Measurements from ENCODE around the gene DNM3.
"Not testable (repeated sequence)": the region's sequence is repeated elsewhere in the genome, so short reads cannot be mapped to it uniquely, and the experiment has no call there.

Gene DNM3

GRCh38 chr1:171841050-171841910, at the start of gene DNM3:
TSS of gene DNM3 (plus strand) at chr1:171841498. CDS start at chr1:171841657, 159 bp downstream.
- FAIRE-seq, result no peak

GRCh38 chr1:171792656-171793369, 48.5 kb upstream of the DNM3 start:
- FAIRE-seq, result no peak

GRCh38 chr1:171793636-171794035, 47.7 kb upstream of the DNM3 start:
- FAIRE-seq, result no peak

GRCh38 chr1:171794085-171794484, 47.2 kb upstream of the DNM3 start:
- no peak for FAIRE-seq

GRCh38 chr1:171796592-171796991, 44.7 kb upstream of the DNM3 start:
- FAIRE-seq, result no peak

- no peak for FAIRE-seq
Observed at GRCh38 chr1:171798311-171798710, 43.0 kb upstream of the DNM3 start.

- no peak for FAIRE-seq
Observed at GRCh38 chr1:171798765-171799164, 42.5 kb upstream of the DNM3 start.

GRCh38 chr1:171799166-171799565, 42.1 kb upstream of the DNM3 start:
- FAIRE-seq, result no peak

- not testable (repeated sequence) for FAIRE-seq
Observed at GRCh38 chr1:171799698-171800097, 41.6 kb upstream of the DNM3 start.

- FAIRE-seq, result no peak
Observed at GRCh38 chr1:171800342-171800741, 41.0 kb upstream of the DNM3 start.

GRCh38 chr1:171800851-171801250, 40.4 kb upstream of the DNM3 start:
- FAIRE-seq, result no peak

- peak; percentile 9 for FAIRE-seq
Observed at GRCh38 chr1:171801487-171801891, 39.8 kb upstream of the DNM3 start.

- no peak for FAIRE-seq
Observed at GRCh38 chr1:171802207-171802606, 39.1 kb upstream of the DNM3 start.

- no peak for FAIRE-seq
Observed at GRCh38 chr1:171803045-171803444, 38.3 kb upstream of the DNM3 start.

GRCh38 chr1:171803461-171804022, 37.8 kb upstream of the DNM3 start:
- no peak for FAIRE-seq

GRCh38 chr1:171805395-171806115, 35.7 kb upstream of the DNM3 start:
- no peak for FAIRE-seq

- FAIRE-seq, result no peak
Observed at GRCh38 chr1:171807556-171807955, 33.7 kb upstream of the DNM3 start.

- no peak for FAIRE-seq
Observed at GRCh38 chr1:171809834-171810233, 31.5 kb upstream of the DNM3 start.

GRCh38 chr1:171811672-171812071, 29.6 kb upstream of the DNM3 start:
- FAIRE-seq, result no peak

GRCh38 chr1:171814692-171815091, 26.6 kb upstream of the DNM3 start:
- FAIRE-seq, result no peak

- no peak for FAIRE-seq
Observed at GRCh38 chr1:171816300-171816901, 24.9 kb upstream of the DNM3 start.

- FAIRE-seq, result peak; percentile 70
Observed at GRCh38 chr1:171817511-171818265, 23.6 kb upstream of the DNM3 start.

Data from islet of Langerhans (tissue), 1 donor.